ENCODE measurements around the gene SERINC3. TPM values are rescaled to one million over a fixed set of nuclear protein-coding genes. Genes with fewer than 3 reads are reported as not detected.
"Not testable (repeated sequence)": the region's sequence is repeated elsewhere in the genome, so short reads cannot be mapped to it uniquely, and the experiment has no call there.

The SERINC3 gene
- polyA plus RNA-seq (ENCODE audit: insufficient read length), result 54.0 TPM

GRCh38 chr20:44521484-44522481 is at the start of gene SERINC3:
TSS of gene SERINC3 (minus strand) at chr20:44522070. CDS start at chr20:44521951, 119 bp downstream.
- DNase-seq, result peak; percentile 97

- DNase-seq, result no peak
These were observed 49.6 kb upstream of the SERINC3 start for GRCh38 chr20:44571362-44571988.

DNA sequence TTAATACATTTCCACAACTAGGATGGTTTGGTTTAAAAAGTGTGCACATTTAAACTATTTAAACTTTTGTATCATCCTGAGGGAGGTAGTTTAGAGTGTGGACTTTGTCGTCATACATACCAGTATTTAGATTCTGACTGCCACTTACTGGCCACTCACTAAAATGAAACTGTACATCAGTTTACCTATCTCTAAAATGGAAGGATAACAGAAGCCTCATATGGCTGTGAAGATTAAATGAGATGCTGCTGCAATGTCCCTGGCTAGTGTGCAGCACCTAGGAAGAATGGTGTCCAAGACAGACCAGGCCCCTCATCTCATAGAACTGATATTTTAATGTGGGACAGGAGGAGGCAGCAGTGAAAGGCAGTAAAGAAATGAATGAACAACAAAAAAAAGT is 48.5 kb upstream of the SERINC3 start:
- no peak for DNase-seq

DNA sequence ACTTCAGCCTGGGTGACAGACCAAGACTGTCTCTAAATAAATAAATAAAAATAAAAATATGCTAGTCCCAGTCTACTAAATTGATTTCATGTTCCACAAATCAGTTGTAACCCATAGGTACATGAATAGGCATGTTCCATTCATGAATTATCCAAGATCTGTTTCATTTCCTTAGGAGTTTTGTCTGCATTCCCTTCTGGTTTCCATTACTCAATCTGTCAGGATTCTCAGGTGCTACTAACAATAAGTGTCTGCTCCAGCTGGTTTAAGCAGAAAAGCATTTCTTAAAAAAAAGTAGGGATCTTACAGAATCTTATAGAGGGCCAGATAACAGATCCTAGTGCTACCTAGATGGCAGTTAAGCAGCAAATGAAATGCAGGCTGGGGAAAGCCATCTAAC is 44.9 kb upstream of the SERINC3 start:
- DNase-seq, result no peak

DNA sequence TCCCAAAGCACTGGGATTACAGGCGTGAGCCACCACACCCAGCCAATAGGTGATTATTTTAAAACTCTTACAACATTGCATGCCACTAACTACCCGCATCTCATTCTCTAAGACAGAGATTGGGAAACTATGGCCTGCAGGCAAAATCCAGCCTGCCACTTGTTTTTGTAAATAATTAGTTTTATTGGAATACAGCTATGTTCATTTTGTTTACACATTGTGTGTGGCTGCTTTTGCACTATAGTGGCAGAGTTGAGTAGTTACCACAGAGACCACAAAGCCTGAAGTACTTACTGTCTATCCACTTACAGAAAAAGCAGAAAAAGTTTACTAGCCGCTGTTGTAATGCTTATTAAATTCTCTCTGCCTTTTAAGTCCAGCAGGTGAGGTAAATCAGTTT is 44.1 kb upstream of the SERINC3 start:
- no peak for DNase-seq

DNA sequence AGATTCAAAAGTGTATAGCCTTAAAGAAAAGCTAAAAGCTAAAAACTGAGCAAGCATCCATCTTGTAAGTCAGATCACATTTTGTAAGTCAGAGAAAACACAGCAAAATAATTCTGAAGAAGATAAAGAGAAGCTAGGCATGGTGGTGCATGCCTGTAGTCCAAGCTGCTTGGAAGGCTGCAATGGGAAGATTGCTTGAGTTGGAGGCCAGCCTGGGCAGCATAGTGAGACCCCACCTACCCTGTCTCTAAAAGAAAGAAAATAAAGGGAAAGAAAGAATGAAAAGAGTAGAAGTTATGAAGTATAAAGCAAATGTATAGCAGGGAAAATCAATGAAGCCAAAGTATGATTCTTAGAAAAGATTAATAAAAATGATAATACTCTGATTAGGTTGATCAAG is 40.0 kb upstream of the SERINC3 start:
- no peak for DNase-seq

DNA sequence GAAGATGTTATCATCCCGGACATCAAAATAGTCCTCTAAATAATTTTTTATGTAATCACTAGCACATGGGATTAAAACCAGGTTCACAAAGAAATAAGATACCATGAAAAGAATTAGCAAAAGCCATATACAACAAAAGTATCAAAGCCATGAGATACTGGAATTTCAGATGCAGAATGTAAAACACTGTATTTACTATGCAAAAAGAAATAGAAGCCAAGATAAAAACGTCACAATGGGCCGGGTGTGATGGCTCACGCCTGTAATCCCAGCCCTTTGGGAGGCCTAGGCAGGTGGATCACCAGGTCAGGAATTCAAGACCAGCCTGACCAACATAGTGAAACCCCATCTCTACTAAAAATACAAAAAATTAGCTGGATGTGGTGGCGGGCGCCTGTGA is 38.9 kb upstream of the SERINC3 start:
- DNase-seq, result not testable (repeated sequence)

DNA sequence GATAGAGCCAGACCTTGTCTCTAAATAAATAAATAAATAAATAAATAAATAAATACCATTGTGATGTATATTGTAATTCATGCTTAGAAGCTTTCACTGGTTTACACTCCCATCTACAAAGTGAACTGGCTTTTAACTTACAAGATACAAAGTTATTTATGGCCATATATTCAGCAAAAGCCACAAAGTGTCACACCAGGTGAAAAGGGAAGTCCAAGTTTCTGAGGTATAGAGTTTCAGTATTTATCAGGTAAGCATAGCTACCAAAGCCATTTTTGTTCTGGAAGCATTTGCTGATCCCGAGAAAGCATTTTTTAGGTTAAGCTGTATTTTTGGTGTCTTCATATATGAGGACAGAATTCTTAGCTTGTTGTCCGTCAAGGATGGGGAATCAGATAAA is 38.4 kb upstream of the SERINC3 start:
- no peak for DNase-seq

- no peak for DNase-seq
These were observed 37.4 kb upstream of the SERINC3 start for GRCh38 chr20:44559302-44559701.

DNA sequence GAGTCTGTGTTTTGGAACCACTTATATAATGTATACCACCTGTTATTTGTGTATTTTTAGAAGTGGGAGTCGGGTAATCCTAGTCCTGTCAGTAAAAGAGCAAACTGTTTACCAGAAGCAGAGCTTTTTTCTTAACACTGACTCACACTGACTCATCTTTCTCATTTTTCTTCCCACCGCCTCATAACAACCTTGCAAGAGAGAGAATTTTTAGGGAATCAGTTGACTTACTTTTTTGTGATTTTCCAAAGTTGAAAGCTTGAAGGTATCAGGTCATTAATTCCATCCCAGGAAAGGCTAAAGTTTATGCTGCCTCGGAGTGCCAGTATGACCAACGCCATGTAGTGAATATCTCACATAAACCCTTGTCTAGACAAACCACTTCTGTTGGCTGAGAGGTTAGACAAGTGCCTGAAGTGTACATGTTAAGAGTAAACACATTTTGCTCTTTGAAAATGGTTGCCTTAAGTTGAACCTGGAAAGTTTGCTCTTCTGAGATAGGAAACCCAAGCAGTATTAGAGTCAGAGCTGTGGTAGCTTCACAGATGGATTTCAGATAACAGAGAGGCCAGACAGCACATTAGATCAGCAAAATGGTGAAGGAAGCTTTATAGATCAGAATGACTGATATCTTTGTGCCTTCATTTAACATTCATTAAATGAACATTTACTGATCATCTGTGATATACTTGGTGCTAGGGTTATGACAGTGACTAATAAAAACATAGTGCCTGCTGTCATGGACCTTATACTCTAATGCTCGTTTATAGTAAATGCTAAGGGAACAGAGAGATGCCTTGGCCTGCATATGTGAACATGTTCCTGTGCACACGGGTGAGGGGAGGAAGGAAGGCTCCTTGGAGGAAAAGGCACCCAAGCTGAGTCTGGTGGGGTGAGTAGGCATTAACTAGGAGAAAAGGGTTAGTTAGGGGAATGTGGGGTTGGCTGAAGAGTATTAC is 31.4 kb upstream of the SERINC3 start:
- DNase-seq, result no peak

GRCh38 chr20:44552568-44552949 is 30.7 kb upstream of the SERINC3 start:
- no peak for DNase-seq

DNA sequence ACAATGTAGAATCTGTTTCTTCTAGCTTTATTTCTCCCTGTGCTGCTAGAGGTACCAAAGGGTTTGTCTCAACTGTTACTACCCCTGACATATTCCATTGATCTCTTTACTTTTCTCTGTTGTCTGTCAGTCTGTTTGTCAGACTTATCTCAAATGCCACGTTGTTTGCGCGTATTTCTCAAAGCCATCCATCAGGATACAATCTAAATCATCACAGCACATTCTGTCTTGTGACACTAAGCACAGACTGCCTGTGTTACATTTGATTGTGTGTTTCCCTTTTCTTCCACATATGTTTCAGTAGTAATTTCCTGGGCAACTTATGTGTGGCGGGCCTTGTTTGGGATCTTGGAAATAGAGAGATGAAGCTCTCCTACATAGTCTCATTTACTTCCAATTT is 30.2 kb upstream of the SERINC3 start:
- no peak for DNase-seq

GRCh38 chr20:44549123-44549522 is 27.3 kb upstream of the SERINC3 start:
- DNase-seq, result no peak

- no peak for DNase-seq
These were observed 25.5 kb upstream of the SERINC3 start for GRCh38 chr20:44547419-44547818.

DNA sequence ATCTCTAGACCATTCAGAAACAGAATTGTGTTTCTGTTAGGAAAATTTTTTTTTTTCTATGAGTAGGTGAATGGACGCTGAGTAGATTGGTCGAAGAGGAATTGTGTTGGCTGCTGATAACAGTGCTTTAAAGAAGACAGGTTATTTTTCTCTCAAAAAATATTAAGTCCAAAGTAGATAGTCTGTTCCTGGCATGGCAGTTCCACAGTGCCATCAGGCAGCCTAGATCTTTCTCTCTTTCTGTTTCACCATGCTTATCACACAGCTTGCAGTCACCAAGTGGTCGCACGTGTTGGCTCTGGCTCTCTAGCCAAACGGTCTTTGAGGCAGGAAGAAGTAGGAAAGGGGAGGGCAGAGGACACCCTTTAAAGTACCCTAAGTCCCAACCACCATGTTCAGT is 22.4 kb upstream of the SERINC3 start:
- DNase-seq, result no peak

DNA sequence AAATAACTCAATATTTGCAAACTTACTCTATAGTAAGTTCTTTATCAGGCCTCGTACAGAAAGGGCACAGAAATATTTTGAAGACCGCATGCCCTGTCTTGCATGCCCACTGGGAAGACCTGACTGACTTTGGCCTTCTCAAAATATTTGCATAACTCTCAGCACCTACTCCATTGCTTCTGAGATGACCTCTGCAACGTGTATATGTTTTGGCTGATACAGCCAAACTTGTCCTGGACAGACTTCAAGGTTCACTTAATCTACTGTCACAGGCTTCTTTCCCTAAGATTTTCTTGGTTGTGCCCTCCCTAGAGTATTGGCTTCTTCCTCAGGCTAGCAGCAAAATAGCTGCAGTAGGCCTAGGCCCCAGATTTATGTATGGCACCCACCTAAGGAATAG is 21.5 kb upstream of the SERINC3 start:
- DNase-seq, result no peak

DNA sequence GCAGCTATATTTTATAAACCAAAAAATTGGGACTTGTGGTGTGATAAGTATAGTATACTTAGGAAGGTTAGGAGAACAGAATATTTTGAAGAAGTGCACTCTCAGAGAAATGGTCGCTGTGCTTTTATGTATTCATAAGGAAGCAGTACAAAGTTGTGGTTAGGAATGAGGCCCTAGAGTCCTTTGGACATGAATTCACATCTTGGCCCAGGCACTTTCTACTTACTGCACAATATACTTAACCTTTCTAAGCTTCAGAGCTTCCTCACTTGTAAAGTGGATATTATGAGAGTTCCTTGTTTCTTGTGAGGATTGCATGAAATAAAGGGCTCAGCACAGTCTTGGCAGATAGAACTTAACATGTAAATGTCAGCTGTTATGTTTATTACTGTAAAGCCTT is 21.0 kb upstream of the SERINC3 start:
- no peak for DNase-seq

- no peak for DNase-seq
These were observed 20.1 kb upstream of the SERINC3 start for GRCh38 chr20:44541992-44542391.

DNA sequence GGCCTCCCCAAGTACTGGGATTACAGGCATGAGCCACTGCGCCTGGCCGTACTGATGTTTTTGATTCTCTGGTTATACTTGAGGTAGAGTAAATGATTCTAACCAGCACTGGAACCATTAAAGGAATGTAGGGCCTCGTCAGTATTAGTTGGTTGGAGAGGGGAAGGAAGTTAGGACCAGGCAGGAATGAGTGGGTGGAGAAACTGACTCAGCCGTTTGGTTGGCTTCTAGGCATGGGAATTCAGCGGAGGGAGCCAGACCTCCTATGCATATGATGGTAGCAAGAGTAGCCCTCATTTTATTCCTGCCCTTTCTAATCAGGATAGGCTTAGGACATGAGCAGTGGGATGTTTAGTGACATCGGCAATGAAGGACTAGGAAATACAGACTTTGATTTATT is 19.0 kb upstream of the SERINC3 start:
- no peak for DNase-seq

DNA sequence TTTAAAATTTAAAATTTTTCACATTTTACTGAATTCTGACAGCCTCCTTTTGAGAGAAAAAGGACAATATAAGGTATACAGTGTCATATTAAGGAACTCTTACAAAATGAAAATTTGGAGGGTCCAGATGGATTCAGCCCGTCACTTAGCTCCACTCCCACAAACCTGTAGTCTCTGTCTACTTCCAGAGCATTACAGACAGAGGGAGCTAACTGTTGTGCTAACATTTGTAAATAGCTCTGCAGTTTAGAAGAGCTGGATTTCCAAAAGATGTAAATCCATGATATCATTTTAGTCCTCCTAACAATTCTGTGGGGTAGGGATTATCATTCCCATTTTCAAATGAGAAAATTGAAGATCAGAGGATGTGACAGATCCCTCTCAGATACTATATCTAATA is 16.1 kb upstream of the SERINC3 start:
- DNase-seq, result no peak

GRCh38 chr20:44536175-44536574 is 14.3 kb upstream of the SERINC3 start:
- no peak for DNase-seq

DNA sequence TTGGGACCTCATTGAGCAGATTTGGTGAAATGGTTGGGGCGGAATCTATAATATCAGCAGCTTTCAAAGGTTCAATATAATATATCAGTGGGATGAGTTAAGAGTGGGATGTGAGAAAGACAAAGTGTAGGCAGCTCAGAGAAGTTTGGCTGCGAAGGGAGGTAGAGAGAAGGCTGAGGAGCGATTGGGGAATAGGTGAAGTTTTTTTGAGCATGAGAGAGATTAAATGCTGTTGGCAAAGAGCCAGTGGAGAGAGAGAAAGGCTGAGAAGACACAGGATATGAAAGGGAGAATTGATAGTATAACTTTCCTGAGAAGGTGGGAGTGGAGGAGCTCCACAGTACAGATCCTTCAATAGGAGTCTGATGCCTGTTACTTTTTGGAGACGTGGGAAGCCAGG is 12.1 kb upstream of the SERINC3 start:
- DNase-seq, result no peak

- no peak for DNase-seq
These were observed 11.1 kb upstream of the SERINC3 start for GRCh38 chr20:44532981-44533331.
